GM12878 (cell line): Measurements from ENCODE around the gene TSC22D3.

Experiments used
- ATF2 ChIP-seq: IDR thresholded peaks from 2 replicates; pipeline ENCODE4 v1.6.1; 2012; ENCODE audit warnings: low read length, inconsistent platforms
- E2F4 ChIP-seq: IDR thresholded peaks from 2 replicates; pipeline ENCODE4 v1.6.1; 2012; ENCODE audit warnings: low read depth, low read length, improper control_type of control experiment
- EZH2 ChIP-seq: IDR thresholded peaks from 2 replicates; pipeline ENCODE4 v1.6.1; 2012; ENCODE audit warnings: low read depth, mild to moderate bottlenecking, control low read depth, inconsistent platforms, low read length, borderline replicate concordance; ENCODE audit not compliant: control insufficient read depth
- HDAC6 ChIP-seq: fragments of 200-600 bp; sonication (generic); IDR thresholded peaks from one replicate; pipeline ENCODE4 v1.8.0; 2017; ENCODE audit warnings: antibody characterized with exemption; ENCODE audit not compliant: unreplicated experiment
- POLR2A ChIP-seq: IDR thresholded peaks from 2 replicates; pipeline ENCODE4 v1.6.1; 2011; ENCODE audit warnings: low read depth, mild to moderate bottlenecking, low read length
- POLR2AphosphoS2 ChIP-seq: IDR thresholded peaks from 2 replicates; pipeline ENCODE4 v1.6.1; 2011; ENCODE audit warnings: low read depth, mild to moderate bottlenecking, low read length, improper control_type of control experiment, moderate library complexity
- POLR2AphosphoS5 ChIP-seq: IDR thresholded peaks from 2 replicates; pipeline ENCODE4 v1.6.1; 2011; ENCODE audit warnings: mild to moderate bottlenecking, low read length, inconsistent platforms
- RCOR1 ChIP-seq: conservative IDR thresholded peaks from 2 replicates; pipeline ENCODE4 v1.6.1; 2012; ENCODE audit warnings: low read depth, low read length, improper control_type of control experiment
- USF2 ChIP-seq: IDR thresholded peaks from 2 replicates; pipeline ENCODE4 v1.6.1; 2011; ENCODE audit warnings: low read depth, low read length, improper control_type of control experiment, borderline replicate concordance

- TF ChIP-seq USF2, result no peak
- TF ChIP-seq ATF2, result no peak
- no peak for TF ChIP-seq EZH2
- TF ChIP-seq POLR2A, result no peak
- no peak for TF ChIP-seq POLR2AphosphoS5
- TF ChIP-seq RCOR1, result no peak
- no peak for TF ChIP-seq POLR2AphosphoS2
- TF ChIP-seq E2F4, result no peak
- no peak for TF ChIP-seq HDAC6
These were observed 19.9 kb downstream of the TSC22D3 start for GRCh38 chrX:107755721-107756120.
